Neural progenitor cell (in vitro differentiated cells): ENCODE measurements around the gene LRRC4B.

ENCODE experiments used
- EZH2 ChIP-seq: fragments of 200-600 bp; sonication (generic); IDR thresholded peaks from 2 replicates; pipeline ENCODE4 v1.6.1; 2017; ENCODE audit warnings: antibody characterized with exemption, mild to moderate bottlenecking, moderate library complexity
- EZH2phosphoT487 ChIP-seq: fragments of 200-600 bp; sonication (generic); IDR thresholded peaks from 2 replicates; pipeline ENCODE4 v1.6.1; 2017; ENCODE audit warnings: antibody characterized with exemption
- TF ChIP-seq, protein P1 (sequence below): fragments of 200-600 bp; sonication (generic); IDR thresholded peaks from 2 replicates; pipeline ENCODE4 v1.5.1; 2017; ENCODE audit warnings: antibody characterized with exemption, mild to moderate bottlenecking

GRCh38 chr19:50522881-50523280 lies 45.4 kb downstream of the LRRC4B start:
- TF ChIP-seq, protein P1, sequence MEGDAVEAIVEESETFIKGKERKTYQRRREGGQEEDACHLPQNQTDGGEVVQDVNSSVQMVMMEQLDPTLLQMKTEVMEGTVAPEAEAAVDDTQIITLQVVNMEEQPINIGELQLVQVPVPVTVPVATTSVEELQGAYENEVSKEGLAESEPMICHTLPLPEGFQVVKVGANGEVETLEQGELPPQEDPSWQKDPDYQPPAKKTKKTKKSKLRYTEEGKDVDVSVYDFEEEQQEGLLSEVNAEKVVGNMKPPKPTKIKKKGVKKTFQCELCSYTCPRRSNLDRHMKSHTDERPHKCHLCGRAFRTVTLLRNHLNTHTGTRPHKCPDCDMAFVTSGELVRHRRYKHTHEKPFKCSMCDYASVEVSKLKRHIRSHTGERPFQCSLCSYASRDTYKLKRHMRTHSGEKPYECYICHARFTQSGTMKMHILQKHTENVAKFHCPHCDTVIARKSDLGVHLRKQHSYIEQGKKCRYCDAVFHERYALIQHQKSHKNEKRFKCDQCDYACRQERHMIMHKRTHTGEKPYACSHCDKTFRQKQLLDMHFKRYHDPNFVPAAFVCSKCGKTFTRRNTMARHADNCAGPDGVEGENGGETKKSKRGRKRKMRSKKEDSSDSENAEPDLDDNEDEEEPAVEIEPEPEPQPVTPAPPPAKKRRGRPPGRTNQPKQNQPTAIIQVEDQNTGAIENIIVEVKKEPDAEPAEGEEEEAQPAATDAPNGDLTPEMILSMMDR = no peak
- TF ChIP-seq EZH2phosphoT487 = no peak
- TF ChIP-seq EZH2 = no peak
